ENCODE data around the gene FGF21.
"Not testable (repeated sequence)": the region's sequence is repeated elsewhere in the genome, so short reads cannot be mapped to it uniquely, and the experiment has no call there.

The FGF21 gene, protein sequence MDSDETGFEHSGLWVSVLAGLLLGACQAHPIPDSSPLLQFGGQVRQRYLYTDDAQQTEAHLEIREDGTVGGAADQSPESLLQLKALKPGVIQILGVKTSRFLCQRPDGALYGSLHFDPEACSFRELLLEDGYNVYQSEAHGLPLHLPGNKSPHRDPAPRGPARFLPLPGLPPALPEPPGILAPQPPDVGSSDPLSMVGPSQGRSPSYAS

DNA sequence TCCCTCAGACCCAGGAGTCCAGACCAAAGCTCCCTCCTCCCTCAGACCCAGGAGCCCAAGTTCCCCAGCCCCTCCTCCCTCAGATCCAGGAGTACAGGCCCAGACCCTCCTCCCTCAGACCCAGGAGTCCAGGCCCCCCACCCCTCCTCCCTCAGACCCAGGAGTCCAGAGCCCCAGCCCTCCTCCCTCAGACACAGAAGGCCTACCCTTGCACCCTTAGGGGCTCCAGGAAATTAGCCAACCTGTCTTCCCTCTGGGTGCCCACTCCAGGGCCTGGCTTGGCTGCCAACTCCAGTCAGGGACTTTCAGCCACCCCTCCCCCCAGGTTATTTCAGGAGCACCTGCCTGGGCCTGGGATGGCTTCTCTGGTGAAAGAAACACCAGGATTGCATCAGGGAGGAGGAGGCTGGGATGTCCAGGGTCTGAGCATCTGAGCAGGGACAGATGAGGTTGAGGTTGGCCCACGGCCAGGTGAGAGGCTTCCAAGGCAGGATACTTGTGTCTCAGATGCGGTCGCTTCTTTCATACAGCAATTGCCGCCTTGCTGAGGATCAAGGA lies at the start of gene FGF21:
Gene FGF21 (plus strand): TSS at position 441 of the 558 bp plus-strand sequence. CDS start 713 bp downstream, outside the sequence.
- DNase-seq (ENCODE audit: low read depth in 2 of 2), result no peak

DNA sequence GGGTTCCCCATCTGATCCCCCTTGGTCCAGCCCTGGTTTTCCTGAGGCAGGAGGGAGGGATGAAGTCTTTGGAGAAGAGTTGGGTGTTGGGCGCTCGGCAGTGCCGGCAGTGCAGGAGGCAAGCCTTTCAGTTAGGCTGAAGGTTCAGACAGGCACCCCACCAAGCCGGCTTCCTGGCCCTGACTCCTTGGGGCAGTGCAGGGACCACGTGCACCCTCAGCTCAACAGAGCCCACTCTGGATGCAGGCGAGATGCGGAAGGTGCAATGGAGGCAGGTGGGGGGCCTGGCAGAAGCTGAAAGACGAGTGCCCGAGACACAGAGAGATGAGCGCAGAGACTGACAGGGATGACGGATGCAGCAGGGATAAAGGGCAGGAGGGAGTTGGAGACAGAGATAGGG lies 46.9 kb upstream of the FGF21 start:
- no peak for DNase-seq (ENCODE audit: low read depth in 2 of 2)

DNA sequence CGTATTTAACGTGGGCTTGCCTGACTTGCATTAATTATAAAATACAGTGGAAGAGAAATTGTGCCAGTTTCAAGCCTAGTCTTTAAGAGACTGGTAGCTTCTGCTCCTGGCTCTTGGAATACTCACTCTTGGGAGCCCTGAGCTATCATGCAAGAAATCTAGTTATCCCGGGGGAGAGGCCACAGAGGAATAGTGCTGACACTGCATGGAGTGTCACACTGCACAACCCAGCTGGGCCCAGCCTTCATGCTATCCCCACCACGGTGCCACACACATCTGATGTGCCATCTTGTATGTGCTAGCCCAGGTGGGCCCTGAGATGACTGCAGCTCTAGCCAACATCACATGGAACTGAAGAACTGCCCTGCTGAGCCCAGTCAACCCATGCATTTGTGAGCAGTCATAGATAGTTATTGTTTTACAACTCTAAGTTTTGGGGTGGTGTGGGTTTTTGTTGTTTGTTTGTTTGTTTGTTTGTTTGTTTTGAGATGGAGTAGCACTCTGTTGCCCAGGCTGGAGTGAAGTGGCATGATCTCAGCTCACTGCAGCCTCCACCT lies 44.1 kb upstream of the FGF21 start:
- DNase-seq (ENCODE audit: low read depth in 2 of 2), result no peak

DNA sequence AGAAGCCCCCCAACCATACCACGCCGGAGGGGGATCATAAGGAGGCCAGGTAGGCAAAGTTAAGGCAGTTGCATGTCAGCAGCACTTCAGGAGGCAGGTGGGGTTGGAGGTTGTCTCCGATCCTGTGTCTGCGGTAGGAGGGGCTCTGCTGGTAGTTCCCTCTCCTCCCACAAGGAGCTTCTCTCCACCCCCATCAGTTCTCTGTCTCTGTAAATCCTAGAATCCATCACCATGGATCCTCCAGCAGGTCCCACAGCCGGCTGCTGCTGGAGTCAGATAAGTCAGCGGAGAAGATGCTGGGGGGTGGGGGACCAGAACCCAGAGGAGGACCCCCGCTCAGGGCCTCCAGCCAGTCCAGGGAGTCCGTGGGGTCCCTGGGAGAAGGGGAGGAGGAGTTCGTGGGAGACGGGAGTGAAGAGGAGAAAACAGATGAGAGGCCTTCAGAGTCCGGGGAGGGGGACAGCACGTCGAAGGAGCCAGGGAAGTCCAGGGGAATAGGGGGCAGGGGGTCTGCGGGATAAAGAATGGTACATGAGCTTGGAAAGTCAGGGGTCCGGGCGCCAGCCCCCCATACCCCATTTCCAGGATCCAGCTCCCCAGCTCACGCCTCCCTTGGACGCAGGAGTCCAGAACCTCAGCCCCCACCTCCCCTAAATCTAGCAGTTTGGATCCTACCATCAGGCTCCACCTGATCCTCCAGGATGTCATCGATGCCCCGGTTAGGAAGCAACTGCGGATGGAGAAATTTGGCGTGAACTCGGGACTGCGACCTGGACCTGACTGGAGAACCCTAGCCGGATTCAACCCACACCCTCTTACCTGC lies 42.1 kb upstream of the FGF21 start:
- DNase-seq (ENCODE audit: low read depth in 2 of 2), result no peak

DNA sequence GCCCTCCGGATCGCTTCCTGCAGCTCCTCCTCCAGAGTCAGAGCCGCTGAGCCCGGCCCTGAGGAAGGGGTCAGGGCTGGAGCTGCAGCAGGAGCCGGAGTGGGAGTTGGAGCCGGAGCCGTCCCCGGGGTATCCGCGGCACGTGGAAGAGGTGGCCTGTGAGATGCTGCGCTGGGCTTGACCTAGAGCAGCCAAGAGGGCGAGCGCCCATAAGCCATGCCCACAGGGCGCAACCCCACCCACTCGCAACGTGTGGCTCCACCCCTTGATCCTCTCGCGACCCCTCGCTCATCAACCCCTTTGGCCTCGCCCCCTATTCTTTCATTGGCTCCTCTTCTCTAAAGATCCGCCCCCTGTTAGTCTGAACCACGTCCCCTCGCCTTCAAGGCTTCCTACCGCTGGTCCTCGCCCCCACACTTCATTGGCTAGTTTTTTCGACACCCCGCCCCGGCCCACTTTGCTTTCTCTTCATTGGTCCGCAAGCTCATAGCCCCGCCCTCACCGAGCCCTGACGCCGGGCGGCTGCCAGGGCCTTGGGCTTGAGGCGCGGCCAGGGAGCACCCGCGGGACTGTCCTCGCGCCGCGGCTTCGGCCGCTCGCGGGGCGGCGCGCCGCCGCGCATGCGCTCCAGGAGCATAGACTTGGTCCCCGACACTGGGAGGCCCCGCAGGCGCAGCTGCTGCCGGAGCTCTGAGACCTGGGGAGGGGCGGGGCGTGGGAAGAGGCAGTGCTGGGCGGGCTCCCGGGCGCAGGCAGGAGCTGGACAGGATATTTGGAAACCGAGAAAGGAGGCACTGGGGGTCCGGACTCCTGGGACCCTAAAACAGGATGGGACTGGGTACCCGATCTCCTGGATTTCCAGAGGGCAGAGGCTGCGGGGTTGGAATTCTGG lies 41.2 kb upstream of the FGF21 start:
- DNase-seq (ENCODE audit: low read depth in 2 of 2), result peak; percentile 98

DNA sequence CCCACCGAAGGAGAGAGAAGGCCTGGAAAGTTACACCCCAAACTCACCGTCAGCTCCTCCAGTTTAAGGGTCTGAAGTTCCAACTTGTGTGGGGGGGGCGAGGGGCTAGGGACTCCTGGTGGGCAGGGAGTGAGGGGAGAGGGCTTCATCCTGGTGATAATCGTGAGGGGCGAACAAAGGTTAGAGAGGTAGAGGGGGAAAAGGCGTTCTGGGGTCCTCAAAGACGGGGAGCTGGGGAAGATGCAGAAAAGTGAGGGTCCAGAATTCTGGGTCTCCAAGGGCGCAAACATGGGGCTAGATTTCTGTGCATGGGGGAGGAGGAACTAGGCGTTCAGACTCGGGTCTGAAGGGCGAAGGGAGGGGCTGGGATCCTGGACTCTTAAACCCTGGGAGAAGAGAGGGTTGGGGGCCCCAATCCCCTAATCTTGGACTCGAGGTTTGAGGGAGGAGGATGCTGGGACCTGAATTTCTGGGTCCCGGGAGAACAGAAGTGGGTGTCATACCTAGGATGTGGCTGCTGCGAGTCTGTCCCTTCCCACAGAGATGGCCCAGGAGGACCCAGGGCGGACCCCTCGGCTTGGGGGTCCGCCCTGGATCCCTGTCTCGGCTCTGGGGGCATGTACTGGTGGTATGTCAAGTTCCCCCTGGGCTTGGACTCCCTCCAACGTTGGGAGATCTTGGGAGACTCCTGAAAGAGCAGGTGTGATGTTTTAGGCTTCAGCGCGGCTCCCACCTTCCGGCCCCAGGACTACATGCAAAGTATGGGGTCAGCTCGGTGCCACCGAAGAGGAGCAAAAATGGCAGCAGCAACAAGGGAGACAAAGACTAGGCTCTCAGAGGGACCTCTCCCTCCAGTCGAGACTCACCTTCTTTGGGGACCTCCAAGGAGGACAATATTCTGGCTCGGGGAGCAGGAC lies 40.3 kb upstream of the FGF21 start:
- DNase-seq (ENCODE audit: low read depth in 2 of 2), result no peak

DNA sequence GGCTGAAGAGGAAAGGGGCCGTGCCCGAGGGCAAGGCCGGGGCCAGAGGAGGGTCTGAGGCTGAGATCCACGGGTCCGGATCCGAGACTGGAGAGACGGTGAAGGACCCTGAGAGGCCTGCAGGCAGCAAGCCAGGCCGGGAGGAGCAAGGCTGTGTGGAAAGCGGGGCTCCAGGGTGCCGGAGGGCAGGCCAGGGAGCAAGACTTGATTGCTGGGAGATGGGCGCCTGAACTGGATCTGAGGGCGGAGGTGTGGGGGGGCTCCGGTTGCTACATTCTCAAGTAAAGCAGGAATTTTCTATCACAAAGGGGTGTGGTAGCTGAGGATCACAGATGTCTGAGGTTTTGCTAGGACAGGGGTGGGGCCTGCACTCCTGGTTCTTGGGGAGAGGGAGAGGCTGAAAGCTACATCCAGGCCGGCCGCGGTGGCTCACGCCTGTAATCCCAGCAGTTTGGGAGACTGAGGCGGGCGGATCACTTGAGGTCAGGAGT lies 39.6 kb upstream of the FGF21 start:
- DNase-seq (ENCODE audit: low read depth in 2 of 2), result no peak

DNA sequence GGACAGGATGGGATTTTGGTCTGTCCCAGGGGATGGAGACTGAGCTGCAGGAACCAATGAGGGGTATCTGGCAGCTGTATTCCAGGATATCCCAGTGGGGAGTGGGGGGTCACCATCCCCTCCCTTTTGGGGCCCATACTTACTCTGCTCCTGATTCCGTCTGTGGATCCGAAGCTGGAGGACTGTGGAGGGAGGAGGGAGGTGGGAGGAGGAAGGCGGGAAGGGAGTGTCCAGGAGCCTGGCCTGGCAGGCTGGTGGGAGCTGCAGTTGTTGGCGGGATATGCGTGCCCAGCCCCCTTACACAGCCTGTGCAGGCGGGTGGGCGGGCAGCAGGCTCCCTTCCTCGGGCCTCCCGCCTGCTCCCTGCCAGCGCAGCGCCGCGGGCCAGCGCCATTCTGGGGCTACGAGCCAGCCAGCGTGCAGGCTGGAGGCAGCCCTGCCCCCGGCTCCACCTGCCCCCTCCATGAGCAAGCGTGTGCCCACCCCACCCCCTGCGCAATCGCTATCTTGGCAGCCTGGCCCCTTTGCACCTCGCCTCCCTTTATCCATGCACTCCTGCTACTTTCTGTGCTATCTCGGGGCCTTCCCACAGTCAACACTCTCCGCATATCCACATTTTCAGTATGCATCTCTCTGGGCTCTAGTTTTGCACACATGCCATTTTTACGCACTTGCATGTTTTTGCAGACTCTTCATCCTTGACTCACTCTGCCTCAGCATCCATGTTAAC lies 38.6 kb upstream of the FGF21 start:
- no peak for DNase-seq (ENCODE audit: low read depth in 2 of 2)

DNA sequence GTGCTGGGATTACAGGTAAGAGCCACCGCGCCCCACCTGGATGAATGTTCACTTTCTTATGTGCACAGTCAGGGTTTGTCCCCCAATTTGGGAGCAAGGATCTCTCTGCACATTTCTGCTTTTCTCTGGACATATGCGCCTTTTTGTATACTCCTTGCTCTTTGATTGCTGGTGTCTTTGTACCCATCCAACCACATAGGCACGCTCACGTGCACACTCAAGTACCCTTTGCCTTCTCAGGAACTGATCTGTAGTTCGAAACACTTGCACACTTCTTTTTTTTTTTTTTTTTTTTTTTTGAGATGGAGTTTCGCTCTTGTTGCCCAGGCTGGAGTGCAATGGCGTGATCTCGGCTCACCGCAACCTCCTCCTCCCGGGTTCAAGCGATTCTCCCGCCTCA lies 37.2 kb upstream of the FGF21 start:
- DNase-seq (ENCODE audit: low read depth in 2 of 2), result not testable (repeated sequence)

DNA sequence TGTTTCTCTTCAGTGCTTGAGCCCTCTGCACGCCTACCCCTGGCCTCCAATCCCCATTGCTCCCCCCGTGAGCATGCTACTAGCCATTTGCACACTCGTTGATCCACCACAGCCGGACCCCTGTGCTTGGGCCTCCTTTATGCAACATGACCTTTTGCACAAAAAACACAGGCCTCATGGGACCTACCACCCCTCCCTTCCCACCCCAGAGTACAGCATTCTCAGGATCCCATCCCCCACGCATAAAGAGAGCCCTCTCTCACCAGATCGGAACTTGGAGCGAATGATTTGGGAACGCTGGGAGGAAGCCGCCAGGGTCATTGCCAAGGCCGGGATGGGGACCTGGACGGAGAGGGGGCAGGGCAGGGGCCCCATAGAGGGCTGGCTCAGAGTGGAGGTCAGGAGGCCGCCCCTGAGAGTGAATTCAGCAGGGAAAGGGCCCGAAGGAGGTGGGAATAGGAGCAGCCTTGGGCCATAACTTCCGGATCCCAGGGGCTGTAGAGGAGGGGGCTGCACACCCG lies 36.6 kb upstream of the FGF21 start:
- DNase-seq (ENCODE audit: low read depth in 2 of 2), result no peak

DNA sequence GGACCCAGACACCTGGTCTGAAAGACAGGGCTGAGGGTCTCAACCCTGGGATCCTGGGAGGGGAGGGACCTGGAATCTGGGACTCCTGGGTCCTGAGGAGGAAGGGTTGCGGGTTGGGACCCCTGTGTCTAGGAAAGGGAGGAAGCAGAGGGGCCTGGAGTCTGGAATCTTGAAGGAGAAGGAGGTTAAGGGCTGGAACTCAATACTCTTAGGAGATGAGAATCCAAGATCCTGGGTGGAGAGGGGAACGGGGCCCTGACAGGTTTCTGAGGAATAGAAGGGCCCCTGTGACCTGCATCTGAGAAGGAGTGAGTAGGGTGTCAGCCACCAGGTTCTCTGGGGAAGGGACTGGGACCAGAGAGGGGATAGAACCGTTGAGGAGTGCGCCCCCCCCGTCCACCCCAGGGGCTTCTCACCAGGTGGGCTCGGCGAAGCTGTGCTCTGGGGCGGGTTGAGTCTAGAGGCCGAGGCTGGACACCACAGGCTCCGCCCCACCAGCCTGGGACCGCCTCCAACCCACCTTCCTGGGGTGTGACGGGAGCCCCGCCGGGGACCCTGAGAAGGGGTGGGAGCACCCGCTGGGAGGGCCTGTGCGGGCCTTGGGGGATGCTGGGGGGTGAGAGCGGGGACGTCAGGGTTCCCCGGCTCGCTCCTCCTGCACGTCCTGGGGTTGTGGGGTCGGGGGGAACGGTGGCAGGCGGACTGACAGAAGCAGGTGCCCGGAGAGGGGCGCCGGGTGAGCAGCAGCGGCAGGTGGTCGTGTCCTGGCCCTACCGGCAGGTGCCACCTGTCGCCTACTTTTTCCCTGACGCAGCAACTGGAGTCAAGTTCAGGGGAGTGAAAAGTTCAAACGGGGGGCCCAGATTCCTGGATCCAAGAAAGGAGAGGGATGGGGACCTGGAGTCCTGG lies 35.8 kb upstream of the FGF21 start, which contains the start of gene MAMSTR:
Gene MAMSTR (minus strand): TSS at position 463 of the 909 bp plus-strand sequence. CDS start 694 bp downstream, outside the sequence.
- DNase-seq (ENCODE audit: low read depth in 2 of 2), result no peak

DNA sequence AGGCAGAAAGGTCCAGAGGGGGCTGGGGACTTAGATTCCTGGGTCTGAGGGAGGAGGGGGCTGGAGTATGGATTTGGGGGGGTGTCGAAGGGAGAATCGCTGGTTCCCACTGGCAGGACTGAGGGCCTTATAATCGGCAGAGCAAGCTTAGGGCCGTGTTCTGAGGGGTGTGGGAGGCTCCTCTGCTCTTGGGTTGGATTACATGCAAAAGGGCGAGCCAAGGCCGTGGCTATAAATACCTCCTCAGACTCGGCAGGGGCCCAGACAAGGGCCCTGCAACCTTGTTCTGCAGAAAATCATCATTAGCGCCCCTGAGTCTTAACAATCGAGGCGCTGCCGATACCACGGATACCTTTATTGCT lies 35.1 kb upstream of the FGF21 start:
- DNase-seq (ENCODE audit: low read depth in 2 of 2), result no peak

DNA sequence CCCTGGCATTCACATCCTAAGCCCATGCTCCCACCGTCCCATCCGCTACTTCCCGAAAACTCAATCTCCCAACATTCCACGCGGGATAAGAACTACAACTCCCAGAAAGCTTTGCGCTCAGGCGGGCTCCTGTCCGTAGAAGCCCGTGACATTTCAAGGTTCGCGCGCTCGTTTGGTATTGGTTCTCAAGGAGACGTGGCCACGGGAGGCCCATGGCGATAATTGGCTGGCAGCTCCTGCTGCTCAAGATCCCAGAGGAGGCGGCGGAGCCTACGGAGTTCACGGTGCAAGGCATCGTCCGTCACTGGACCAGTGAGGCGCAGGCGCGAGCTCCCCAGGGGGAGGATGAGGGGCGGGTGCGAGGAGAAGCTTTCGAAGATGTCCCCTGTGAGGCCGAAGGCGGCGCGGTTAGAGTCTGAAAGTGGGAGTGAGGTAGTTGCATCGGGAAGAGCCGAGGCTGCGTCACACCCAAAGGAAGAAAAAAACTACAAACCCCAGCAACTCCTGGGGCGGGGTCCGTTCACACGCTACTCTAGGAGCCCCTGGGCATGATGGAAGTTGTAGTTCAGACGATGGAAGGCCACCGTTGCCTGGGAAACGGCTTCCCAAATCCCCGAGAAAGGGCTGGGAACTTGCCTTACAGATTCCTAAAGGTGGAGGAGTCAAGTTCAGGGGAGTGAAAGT lies 34.6 kb upstream of the FGF21 start:
- DNase-seq (ENCODE audit: low read depth in 2 of 2), result peak; percentile 86 to 91

DNA sequence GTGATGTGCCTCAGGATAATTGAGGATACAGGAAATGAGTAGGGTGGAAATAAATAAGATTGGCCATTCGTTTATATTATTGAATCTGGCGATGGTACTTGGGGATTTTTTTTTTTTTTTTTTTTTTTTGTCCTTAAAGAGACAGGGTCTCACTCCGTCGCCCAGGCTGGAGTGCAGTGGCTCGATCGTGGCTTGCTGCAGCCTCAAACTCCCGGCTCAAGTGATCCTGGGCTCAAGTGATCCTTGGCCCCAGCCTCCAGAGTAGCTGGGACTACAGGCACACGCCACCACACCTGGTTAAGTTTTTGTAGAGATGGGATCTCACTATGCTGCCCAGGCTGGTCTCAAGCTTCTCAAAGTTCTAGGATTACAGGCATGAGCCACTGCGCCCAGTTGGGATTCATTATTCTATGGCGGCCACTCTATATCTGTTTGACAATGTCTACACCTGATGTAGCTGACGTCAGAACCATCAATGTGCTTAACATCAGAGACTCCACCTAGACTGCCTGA lies 33.1 kb upstream of the FGF21 start:
- no peak for DNase-seq (ENCODE audit: low read depth in 2 of 2)

DNA sequence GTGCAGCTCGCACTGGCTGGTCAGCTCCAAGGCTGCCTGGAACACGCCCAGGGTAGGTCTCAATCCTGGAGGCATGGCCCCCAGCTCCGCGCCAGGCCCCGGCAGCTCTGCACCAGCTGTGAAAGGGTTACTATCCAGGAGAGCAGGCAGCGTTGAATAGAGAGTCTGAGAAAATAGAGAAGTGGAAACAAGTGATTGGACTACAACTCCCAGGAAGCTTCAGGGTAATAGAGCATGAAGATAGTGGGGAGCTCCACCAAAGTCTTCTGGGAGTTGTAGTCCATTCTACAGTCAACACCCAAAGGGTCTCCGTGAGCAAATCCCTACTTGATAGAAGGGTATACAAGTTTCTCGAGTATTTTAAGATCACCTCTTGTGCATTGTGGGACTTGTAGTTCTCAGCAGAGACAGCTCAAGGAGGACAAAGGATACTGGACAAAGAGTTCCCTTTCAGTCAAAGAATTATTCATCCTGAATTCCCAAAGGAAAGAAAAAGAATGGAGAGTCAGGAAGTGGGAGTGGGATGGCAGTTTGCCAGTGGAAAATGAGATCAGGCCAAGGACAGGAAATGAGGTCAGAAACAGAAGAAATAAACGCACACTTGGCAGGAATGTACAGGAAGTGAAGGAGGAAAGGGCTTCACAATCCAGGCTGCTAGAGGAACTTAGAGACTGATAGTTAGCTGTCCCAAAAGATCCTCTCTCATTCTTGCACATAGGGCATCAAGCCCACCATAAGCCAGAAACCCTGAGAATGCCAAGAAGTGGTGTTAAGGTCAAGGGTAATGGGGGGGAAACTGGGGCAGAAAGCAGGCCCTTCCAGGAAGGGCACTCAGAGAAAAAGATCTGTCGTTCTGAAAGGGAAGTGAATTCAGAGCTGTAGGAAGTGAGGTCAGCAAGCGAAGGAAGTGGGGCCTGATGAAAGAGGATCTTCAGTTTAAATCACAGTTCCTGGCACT lies 30.2 kb upstream of the FGF21 start:
- no peak for DNase-seq (ENCODE audit: low read depth in 2 of 2)

DNA sequence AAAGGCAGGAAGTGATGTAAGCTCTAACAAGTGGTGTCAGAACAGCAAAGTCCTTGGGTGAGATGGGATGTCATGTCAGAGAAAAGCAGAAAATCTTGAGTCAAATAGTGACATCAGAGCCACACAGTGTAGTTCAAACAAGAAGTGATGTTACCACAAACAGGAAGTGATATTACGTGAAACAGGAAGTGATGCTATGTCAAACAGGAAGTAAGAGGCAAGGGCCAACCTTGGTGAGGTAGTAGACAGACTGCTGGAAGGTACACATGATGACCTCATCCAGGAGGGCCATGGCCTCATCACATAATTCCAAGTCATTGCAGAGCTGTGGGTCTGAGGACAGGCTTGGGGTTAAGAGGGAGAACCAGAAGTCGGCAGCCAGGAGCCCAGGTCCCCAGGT lies 28.8 kb upstream of the FGF21 start:
- no peak for DNase-seq (ENCODE audit: low read depth in 2 of 2)
